Coronary artery (tissue), 2 donors: ENCODE data around the gene FKBP14.
A peak's percentile ranks its signal among the peaks of the same experiment; 100 is the strongest.

Experiments
- DNase-seq: peaks from one replicate; pipeline ENCODE4 v3.0.0-alpha.2; 2017; ENCODE audit warnings: low spot score
- H3K27ac ChIP-seq, 2 donors: fragments of 200-600 bp; sonication (generic); one replicate each; pipeline ENCODE4 v1.5.1; 2016 to 2019
- H3K4me3 ChIP-seq: fragments of 200-600 bp; sonication (generic); 2 replicates; pipeline ENCODE4 v1.5.1; 2016; ENCODE audit warnings: mild to moderate bottlenecking, moderate library complexity
- TF ChIP-seq, protein P1 (sequence below): fragments of 200-600 bp; sonication (generic); IDR thresholded peaks from one replicate; pipeline ENCODE4 v1.5.1; 2019; ENCODE audit warnings: antibody characterized with exemption

The FKBP14 gene

DNA sequence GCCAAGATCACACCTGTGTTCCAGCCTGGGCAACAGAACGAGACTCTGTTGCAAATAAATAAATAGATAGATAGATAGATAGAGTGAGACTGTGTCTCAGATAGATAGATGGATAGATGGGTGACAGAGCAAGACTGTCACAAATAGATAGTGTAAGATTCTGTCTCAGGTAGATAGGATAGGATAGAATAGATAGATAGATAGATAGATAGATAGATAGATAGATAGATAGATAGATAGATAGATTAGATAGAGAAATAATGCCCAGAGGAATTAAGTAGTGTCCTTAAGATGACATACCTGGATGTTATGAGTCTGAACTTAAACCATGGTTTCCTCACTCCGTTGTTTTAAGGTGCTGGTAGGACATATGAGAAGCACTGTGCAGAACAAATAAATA is 9.7 kb upstream of the FKBP14 start:
- Histone ChIP-seq H3K27ac (no peak overlapping the region), H3K4me3 (no peak overlapping the region)
- no peak for DNase-seq
- TF ChIP-seq, protein P1, sequence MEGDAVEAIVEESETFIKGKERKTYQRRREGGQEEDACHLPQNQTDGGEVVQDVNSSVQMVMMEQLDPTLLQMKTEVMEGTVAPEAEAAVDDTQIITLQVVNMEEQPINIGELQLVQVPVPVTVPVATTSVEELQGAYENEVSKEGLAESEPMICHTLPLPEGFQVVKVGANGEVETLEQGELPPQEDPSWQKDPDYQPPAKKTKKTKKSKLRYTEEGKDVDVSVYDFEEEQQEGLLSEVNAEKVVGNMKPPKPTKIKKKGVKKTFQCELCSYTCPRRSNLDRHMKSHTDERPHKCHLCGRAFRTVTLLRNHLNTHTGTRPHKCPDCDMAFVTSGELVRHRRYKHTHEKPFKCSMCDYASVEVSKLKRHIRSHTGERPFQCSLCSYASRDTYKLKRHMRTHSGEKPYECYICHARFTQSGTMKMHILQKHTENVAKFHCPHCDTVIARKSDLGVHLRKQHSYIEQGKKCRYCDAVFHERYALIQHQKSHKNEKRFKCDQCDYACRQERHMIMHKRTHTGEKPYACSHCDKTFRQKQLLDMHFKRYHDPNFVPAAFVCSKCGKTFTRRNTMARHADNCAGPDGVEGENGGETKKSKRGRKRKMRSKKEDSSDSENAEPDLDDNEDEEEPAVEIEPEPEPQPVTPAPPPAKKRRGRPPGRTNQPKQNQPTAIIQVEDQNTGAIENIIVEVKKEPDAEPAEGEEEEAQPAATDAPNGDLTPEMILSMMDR: no peak

- no peak overlapping the region for H3K27ac ChIP-seq
- DNase-seq: no peak
- H3K4me3 ChIP-seq: no peak overlapping the region
- TF ChIP-seq, protein P1: no peak
Measured at GRCh38 chr7:30034501-30034900, 8.0 kb upstream of the FKBP14 start.

DNA sequence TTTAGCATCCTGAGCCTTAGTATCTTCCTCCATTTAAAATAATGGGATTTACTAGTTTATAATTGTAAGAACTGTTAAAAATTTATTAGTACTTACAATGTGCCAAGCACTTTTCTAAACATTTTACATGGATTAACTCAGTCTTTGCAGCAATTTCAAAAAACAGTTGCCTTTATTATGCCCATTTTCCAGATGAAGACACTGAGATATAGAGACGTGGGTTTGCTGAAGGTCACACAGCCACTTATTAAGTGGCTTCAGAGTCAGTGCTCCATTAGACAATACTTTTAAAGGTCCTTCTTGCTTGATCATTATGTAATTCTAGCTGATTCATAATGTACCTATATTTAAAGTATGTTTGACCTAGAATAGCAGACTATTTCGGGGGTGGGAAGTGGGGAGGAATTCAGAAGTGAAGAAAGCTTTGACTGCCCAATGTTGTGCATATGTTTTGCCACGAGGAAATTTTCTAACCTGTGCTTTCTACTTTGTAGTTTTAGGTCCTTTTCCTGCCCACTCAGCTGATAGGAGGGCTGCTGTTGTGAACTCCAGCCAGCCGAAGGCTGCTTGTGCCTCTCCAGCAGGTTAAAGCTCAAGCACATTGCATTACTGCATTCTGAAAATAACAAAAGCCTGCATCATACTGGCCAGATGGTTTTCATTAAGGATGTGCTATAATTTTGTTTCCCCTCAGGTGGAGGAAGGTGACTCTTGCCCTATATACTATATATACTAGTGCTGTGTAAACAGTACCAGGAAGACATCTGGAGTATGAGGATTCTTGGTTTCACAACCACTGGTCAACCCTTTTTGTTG is 6.0 kb upstream of the FKBP14 start:
- DNase-seq: no peak
- TF ChIP-seq, protein P1: no peak
- Histone ChIP-seq H3K27ac (no peak overlapping the region), H3K4me3 (no peak overlapping the region)

DNA sequence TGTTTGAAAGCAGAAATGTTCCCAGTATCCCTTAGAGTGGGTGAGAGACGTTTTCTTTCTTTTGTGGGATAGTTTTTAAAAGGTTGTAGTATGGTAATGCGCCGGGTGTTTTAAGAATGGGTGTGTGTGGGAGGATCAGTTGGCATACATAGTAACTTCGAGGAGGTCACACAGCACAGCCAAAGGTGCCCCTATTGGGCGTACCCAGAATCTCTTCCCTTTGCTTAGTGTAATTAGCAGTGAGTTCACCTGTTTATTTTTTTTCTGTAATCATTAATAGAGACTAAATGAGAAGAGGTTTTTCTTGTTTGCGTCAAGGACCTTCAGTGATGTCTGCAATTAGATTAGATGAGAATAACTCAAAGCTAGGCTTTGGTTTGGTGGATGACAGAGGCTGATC is 3.2 kb upstream of the FKBP14 start:
- DNase-seq: no peak
- Histone ChIP-seq H3K27ac (no peak overlapping the region), H3K4me3 (peak overlapping the region; percentile 90)
- TF ChIP-seq, protein P1: no peak

- TF ChIP-seq, protein P1: no peak
- H3K4me3 ChIP-seq: peak overlapping the region; percentile 90
- peak overlapping the region; percentile 88 to 90 for H3K27ac ChIP-seq
- DNase-seq: peak; percentile 85
Measured at GRCh38 chr7:30028749-30029635, 2.5 kb upstream of the FKBP14 start.

GRCh38 chr7:30028216-30028748 is 1.8 kb upstream of the FKBP14 start, which contains the start of gene PLEKHA8:
PLEKHA8 (plus strand) TSS chr7:30028412; CDS start chr7:30028763, 351 bp downstream.
- TF ChIP-seq, protein P1: no peak
- Histone ChIP-seq H3K4me3 (peak within 1 kb of the TSS; percentile 90), H3K27ac (peak within 1 kb of the TSS; percentile 88 to 90)
- DNase-seq: peak; percentile 89
